Measurements from ENCODE around the gene CLDN20.
"Not testable (repeated sequence)": the region's sequence is repeated elsewhere in the genome, so short reads cannot be mapped to it uniquely, and the experiment has no call there.

Gene CLDN20

DNA sequence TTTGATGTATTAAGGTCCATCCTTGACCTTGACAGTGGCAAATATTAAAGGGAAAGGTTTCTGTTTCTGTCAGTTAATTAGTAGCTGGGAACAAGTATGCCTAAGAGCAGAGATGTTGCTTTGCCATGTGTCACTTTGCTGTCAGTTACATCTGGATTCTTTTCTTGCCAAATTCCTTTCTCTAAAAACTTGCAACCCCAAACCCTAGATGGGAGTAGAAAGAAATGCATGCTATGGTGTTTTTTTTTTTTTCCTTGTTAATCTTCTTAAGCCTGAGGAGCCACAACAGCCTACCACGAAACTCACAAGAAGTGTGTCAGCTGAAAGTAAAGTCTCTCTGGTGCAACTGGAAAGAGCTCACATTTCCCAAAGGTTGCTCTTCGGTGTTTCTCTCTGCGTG is 18.0 kb upstream of the CLDN20 start:
- no peak for FAIRE-seq

- FAIRE-seq, result no peak
These were observed 17.0 kb upstream of the CLDN20 start for GRCh38 chr6:155246825-155247224.

DNA sequence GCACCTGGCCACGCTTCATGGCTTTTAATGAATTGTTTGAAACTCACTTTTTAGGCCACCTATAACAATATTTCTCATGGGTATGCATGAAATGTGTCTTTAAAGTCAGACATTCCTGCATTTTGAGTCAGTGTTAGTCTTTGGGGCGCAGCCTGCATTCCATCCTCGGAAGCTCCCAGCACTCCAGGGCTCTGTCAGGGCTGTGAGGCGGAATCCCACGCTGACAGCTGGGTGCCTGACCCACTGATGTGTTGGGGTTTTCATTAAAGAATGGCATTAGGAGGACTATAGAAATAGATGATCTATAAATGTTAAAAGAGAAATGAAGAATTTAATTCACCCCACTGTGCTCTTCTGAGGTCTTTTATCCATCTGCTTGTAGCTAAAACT is 16.2 kb upstream of the CLDN20 start:
- no peak for FAIRE-seq

GRCh38 chr6:155248008-155249001 is 15.5 kb upstream of the CLDN20 start:
- peak; percentile 51 for FAIRE-seq

- no peak for FAIRE-seq
These were observed 13.0 kb upstream of the CLDN20 start for GRCh38 chr6:155250701-155251381.

DNA sequence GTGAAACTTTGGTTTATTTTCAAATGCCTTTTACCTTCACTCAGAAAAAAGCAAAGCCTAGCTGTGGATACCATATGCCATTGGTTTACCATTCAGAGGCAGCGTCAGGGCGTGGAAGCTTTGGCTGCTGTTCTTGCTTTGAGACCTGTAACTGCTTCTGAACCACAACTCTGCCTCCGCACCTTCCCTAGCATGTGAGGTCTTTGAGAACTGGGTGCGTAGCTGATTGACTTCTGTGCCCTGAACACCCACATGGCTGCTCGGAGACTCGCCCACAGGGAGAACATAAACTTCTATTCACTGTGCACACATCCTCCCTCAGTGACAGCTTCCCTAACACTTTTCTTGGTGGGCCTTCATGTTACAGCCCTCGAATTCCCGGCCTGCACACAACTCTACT is 11.2 kb upstream of the CLDN20 start:
- no peak for FAIRE-seq

DNA sequence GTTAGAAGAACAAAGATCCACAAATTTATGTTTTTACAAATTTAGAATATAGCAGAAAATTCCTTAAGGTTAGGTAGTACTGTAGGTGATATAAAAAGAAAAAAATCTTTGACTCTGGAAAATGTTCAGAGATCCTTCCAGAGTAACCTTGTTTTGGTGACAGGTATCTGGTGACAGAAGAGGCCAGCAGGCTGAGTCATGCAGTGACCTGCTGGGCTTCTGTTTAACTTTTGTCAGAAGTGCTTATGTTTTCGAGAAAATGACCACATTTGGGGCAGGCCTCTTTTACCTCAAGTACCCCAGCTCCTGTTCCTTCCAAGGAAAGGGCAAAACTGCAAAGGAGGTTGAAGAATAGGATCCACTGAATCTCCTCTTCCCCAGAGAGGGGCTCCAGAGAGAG is 10.5 kb upstream of the CLDN20 start:
- FAIRE-seq, result no peak

GRCh38 chr6:155254139-155254538 is 9.7 kb upstream of the CLDN20 start:
- FAIRE-seq, result no peak

DNA sequence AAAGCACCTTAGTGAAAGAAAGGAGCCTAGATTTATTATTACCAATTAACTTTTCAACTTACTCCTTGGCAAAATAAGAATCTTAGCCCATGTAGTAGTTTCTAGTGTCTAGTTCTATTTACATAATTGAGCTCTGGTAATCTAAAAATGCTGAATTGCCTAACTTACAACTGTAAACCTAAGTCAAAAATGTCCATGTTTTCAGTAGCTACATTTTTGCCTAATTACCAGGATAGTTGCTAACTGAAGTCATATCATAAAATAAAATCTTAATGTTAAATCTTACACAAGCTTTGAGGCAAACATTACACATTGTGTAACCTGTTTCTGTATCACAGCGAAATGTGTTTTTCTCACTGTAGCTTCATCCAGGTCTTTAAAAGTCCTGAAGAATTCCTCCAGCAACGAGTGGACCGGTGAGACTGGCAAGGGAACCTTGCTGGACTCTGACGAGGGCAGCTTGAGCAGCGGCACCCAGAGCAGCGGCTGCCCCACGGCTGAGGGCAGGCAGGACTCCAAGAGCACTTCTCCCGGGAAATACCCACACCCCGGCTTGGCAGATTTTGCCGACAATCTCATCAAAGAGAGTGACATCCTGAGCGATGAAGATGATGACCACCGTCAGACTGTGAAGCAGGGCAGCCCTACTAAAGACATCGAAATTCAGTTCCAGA is 7.6 kb upstream of the CLDN20 start:
- FAIRE-seq, result no peak

- FAIRE-seq, result no peak
These were observed 6.0 kb upstream of the CLDN20 start for GRCh38 chr6:155257796-155258195.

GRCh38 chr6:155259204-155259603 is 4.6 kb upstream of the CLDN20 start:
- no peak for FAIRE-seq

DNA sequence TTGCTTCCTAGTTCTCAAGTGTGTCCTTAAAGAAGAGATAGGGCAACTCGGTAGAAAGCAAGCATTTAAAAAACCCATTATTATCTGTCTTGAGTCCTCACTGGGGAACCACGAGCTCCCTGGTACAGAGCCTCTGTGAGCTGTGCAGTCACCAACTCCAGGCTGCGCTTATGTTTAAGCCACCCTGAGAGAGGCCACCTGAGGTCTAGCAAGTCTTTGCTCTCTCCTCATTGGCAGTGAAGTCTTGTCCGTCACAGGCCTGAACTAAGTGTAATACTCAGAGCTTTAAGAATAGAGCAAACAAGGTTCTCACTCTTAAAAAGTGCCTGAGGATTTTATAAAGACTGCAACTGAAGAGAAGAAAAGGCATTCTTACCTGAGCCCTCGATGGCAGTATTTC is 3.9 kb upstream of the CLDN20 start:
- FAIRE-seq, result no peak

- no peak for FAIRE-seq
These were observed 3.1 kb upstream of the CLDN20 start for GRCh38 chr6:155260686-155261085.

GRCh38 chr6:155261111-155261900 is 2.5 kb upstream of the CLDN20 start:
- FAIRE-seq, result no peak

- no peak for FAIRE-seq
These were observed 1.2 kb upstream of the CLDN20 start for GRCh38 chr6:155262655-155263054.

DNA sequence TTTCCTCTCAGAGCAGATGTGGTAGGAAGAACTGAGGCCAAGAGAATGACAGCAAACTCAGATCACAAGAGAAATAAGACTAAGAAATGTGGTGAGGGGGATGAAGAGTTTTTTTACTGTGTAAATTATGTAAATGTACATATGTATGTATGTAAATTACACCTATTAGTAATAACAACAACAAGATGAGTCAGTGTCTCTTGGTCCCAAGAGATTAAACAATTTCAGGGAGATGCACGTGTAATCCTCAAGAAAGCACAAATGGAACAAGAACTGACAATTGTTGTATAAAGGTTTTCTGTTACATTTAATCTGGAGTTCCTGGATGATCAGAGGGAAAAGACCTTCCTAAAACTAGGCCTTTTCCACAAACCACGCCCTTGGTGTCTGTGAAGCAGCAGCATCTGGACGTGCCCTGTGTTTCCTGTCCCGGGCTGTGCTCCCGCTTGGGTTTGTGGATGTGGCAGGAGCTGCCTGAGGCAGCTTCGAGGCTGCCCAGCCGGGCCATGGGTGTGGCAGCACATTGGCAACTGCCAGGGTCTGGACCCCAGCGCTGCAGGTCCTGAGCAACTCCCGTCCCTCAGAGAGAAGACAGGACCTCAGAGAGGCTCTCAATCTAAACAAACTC is 994 bp downstream of the CLDN20 start:
- FAIRE-seq, result no peak

GRCh38 chr6:155265843-155266535 is 2.2 kb downstream of the CLDN20 start:
- no peak for FAIRE-seq

GRCh38 chr6:155267411-155267810 is 3.6 kb downstream of the CLDN20 start:
- no peak for FAIRE-seq

DNA sequence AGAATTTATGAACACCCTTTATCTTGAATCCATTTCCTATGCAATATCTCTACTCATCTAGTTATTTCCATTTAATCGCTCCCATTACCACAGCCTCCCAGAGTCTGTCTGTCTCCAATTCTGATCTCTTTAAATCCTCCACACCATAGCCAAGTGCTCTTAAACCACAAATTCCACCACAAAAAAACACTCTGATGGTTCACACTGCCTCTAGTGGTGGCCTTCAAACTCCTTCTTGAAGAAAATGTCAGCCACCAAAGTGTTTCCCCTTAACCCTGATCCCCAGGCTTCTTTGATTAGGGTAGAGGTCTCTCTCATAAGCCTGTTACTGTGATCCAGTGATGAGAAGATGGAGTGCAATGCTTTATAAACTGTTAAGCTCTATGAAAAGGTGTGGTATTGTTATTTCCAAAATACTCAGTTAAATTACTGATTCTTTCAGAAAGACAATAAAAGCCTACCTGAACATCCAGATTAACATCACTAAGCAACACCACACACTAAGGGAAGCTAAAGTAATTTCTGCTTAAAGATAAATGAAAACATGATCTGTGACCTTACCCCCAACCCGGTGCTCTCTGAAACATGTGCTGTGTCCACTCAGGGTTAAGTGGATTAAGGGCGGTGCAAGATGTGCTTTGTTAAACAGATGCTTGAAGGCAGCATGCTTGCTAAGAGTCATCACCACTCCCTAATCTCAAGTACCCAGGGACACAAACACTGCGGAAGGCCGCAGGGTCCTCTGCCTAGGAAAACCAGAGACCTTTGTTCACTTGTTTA is 4.5 kb downstream of the CLDN20 start:
- FAIRE-seq, result not testable (repeated sequence)

GRCh38 chr6:155269765-155270164 is 6.0 kb downstream of the CLDN20 start:
- no peak for FAIRE-seq

All from A204.1 (cell line).